SK-N-SH (cell line): ENCODE results near the gene C3orf20. TPM values are rescaled to one million over a fixed set of nuclear protein-coding genes. Genes with fewer than 3 reads are reported as not detected.

Source experiments
- CTCF ChIA-PET: fragments of 300-600, 350-600 bp; formaldehyde crosslinking; extraction: SDS; loops from one replicate; lab custom pipeline; 2021; lab: Yijun Ruan, JAX
- POLR2A ChIA-PET: fragments of 350-600 bp; sonication (Branson Sonifier 250); formaldehyde crosslinking; extraction: SDS; loops from one replicate; lab custom pipeline; 2020; ENCODE audit warnings: antibody characterized with exemption, inconsistent platforms; lab: Yijun Ruan, JAX
- DNase-seq: peaks from one replicate; pipeline ENCODE4 v3.0.0; 2012
- H2AFZ ChIP-seq: fragments of 200-600 bp; sonication (generic); 2 replicates; pipeline ENCODE4 v1.8.1; 2016; ENCODE audit warnings: antibody characterized with exemption, mild to moderate bottlenecking, low read depth
- H3F3A ChIP-seq: fragments of 200-600 bp; sonication (generic); replicated peaks from 2 replicates; pipeline ENCODE3; 2016; ENCODE audit warnings: antibody characterized with exemption, mild to moderate bottlenecking; ENCODE audit not compliant: insufficient read depth
- H3K27ac ChIP-seq, 2 experiments: fragments of 200-500 bp in 1 of 2; fragments of 200-600 bp in 1 of 2; sonication (Bioruptor generic) in 1 of 2; sonication (generic), shearing (Covaris generic) in 1 of 2; 2 replicates each; pipeline versions ENCODE4 v1.5.1 to v1.6.1; 2014 to 2016; ENCODE audit warnings: low read depth in 2 of 2, inconsistent platforms in 1 of 2, low read length in 1 of 2, mild to moderate bottlenecking in 1 of 2, mixed read lengths in 1 of 2
- H3K27me3 ChIP-seq: fragments of 200-600 bp; sonication (generic), shearing (Covaris generic); 2 replicates; pipeline ENCODE4 v1.6.1; 2016; ENCODE audit warnings: mixed run types; ENCODE audit not compliant: insufficient read depth
- H3K36me3 ChIP-seq, 2 experiments: fragments of 200-500 bp in 1 of 2; fragments of 200-600 bp in 1 of 2; sonication (Bioruptor generic) in 1 of 2; sonication (generic) in 1 of 2; replicated peaks in 1 of 2; 2 replicates each; pipeline versions ENCODE3 to v1.5.1; 2014 to 2016; ENCODE audit warnings: low read length in 1 of 2, mild to moderate bottlenecking in 1 of 2; ENCODE audit not compliant: insufficient read depth in 2 of 2, control insufficient read depth in 1 of 2
- H3K4me1 ChIP-seq, 2 experiments: fragments of 200-500 bp in 1 of 2; fragments of 200-600 bp in 1 of 2; sonication (Bioruptor generic) in 1 of 2; sonication (generic), shearing (Covaris generic) in 1 of 2; 2 replicates each; pipeline versions ENCODE4 v1.5.1 to v1.6.1; 2014 to 2016; ENCODE audit warnings: low read depth in 1 of 2, low read length in 1 of 2, mixed run types in 1 of 2; ENCODE audit not compliant: insufficient read depth in 2 of 2, control insufficient read depth in 1 of 2
- H3K4me2 ChIP-seq: fragments of 200-600 bp; sonication (generic), shearing (Covaris generic); 2 replicates; pipeline ENCODE4 v1.6.1; 2017; ENCODE audit warnings: mixed run types
- H3K4me3 ChIP-seq, 2 experiments: fragments of 200-500 bp in 1 of 2; fragments of 200-600 bp in 1 of 2; sonication (Bioruptor generic) in 1 of 2; sonication (generic), shearing (Covaris generic) in 1 of 2; 2 replicates each; pipeline versions ENCODE4 v1.5.1 to v1.8.1; 2014 to 2016; ENCODE audit warnings: low read depth in 2 of 2, inconsistent platforms in 1 of 2, low read length in 1 of 2, mild to moderate bottlenecking in 1 of 2, mixed read lengths in 1 of 2, moderate library complexity in 1 of 2
- H3K79me2 ChIP-seq: fragments of 200-600 bp; sonication (generic); 2 replicates; pipeline ENCODE4 v1.8.1; 2017; ENCODE audit warnings: mild to moderate bottlenecking; ENCODE audit not compliant: insufficient read depth
- H3K9ac ChIP-seq: fragments of 200-600 bp; sonication (generic); 2 replicates; pipeline ENCODE4 v1.6.1; 2017; ENCODE audit warnings: mixed run types
- H3K9me2 ChIP-seq: fragments of 200-600 bp; sonication (generic); 2 replicates; pipeline ENCODE4 v1.6.1; 2017; ENCODE audit warnings: mixed run types
- H3K9me3 ChIP-seq: fragments of 200-600 bp; sonication (generic); 2 replicates; pipeline ENCODE4 v1.6.1; 2017; ENCODE audit warnings: mixed run types, mild to moderate bottlenecking, moderate library complexity
- H4K20me1 ChIP-seq: fragments of 200-600 bp; sonication (generic); 2 replicates; pipeline ENCODE4 v1.6.1; 2017; ENCODE audit warnings: mild to moderate bottlenecking, mixed run types; ENCODE audit not compliant: insufficient read depth
- GABPA ChIP-seq: IDR thresholded peaks from 2 replicates; pipeline ENCODE4 v1.4.0; 2012; ENCODE audit warnings: low read depth, mild to moderate bottlenecking
- JUND ChIP-seq: IDR thresholded peaks from 2 replicates; pipeline ENCODE4 v1.4.0; 2012
- MXI1 ChIP-seq: IDR thresholded peaks from 2 replicates; pipeline ENCODE4 v1.6.1; 2012; ENCODE audit warnings: mild to moderate bottlenecking, low read depth, low read length, improper control_type of control experiment
- WGBS: methylation state at CpG from one replicate; pipeline ENCODE4 v1.1.6; 2017; ENCODE audit warnings: low lambda C conversion rate; 5-methylcytosine and 5-hydroxymethylcytosine counted together
- polyA plus RNA-seq, 3 experiments: library from polyadenylated mRNA; depleted of rRNA; stranded (reverse); fragments of >200 nt; gene quantifications; 2 replicates each; pipeline ENCODE4 v1.2.3, GENCODE V29; 2012
- TF ChIP-seq, protein P1 (sequence below): IDR thresholded peaks from 2 replicates; pipeline ENCODE4 v1.6.1; 2012; ENCODE audit warnings: mild to moderate bottlenecking, low read depth, low read length, moderate library complexity
- TF ChIP-seq, protein P2 (sequence below): fragments of 200-600 bp; sonication (generic); IDR thresholded peaks from 2 replicates; pipeline ENCODE4 v1.6.1; 2017; ENCODE audit warnings: antibody characterized with exemption, mild to moderate bottlenecking, moderate library complexity

C3orf20 gene
- polyA plus RNA-seq, 1 of the 3 experiments (the other 2 are of a cell fraction): not detected

DNA sequence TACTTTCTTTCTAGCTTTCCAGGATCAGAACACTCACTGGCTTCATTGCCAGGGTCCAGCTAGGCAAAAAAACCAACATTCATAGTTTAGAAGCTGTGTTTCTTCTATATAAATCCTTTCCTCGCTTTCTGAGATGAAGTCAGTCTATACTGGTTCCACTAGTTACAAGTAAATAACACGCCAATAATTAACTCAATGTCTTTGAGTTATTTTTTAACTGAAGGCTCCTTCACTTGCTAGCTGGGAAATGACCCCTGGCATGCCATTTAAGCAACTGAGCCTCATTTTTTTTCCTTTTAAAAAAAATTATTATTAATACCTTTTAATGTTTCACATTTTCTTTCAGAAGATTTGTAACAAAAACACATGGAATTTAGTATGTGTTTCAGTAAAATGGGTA, 25.5 kb upstream of the C3orf20 start:
- CTCF ChIA-PET: no interaction called here
- TF ChIP-seq GABPA: no peak
- TF ChIP-seq JUND: no peak
- TF ChIP-seq, protein P1, sequence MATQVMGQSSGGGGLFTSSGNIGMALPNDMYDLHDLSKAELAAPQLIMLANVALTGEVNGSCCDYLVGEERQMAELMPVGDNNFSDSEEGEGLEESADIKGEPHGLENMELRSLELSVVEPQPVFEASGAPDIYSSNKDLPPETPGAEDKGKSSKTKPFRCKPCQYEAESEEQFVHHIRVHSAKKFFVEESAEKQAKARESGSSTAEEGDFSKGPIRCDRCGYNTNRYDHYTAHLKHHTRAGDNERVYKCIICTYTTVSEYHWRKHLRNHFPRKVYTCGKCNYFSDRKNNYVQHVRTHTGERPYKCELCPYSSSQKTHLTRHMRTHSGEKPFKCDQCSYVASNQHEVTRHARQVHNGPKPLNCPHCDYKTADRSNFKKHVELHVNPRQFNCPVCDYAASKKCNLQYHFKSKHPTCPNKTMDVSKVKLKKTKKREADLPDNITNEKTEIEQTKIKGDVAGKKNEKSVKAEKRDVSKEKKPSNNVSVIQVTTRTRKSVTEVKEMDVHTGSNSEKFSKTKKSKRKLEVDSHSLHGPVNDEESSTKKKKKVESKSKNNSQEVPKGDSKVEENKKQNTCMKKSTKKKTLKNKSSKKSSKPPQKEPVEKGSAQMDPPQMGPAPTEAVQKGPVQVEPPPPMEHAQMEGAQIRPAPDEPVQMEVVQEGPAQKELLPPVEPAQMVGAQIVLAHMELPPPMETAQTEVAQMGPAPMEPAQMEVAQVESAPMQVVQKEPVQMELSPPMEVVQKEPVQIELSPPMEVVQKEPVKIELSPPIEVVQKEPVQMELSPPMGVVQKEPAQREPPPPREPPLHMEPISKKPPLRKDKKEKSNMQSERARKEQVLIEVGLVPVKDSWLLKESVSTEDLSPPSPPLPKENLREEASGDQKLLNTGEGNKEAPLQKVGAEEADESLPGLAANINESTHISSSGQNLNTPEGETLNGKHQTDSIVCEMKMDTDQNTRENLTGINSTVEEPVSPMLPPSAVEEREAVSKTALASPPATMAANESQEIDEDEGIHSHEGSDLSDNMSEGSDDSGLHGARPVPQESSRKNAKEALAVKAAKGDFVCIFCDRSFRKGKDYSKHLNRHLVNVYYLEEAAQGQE: no peak
- TF ChIP-seq, all 33 proteins: peak for 0
- no peak for DNase-seq
- H3K9me2 ChIP-seq: no peaks in the 10 kb centered on the region
- peaks cover 7 to 8% of the 10 kb centered on the region in 2 experiments for H3K36me3 ChIP-seq
- WGBS: 78% methylated on average over 2 of the region's 2 CpGs
- H3K27ac ChIP-seq: no peak overlapping the region
- no peaks in the 10 kb centered on the region for H3K27me3 ChIP-seq
- H4K20me1 ChIP-seq: no peaks in the 10 kb centered on the region
- no peak overlapping the region for H3K9ac ChIP-seq
- POLR2A ChIA-PET: no interaction called here
- H3K4me2 ChIP-seq: no peak overlapping the region
- H3K9me3 ChIP-seq: no peaks in the 10 kb centered on the region
- H3F3A ChIP-seq: peaks cover 4% of the 10 kb centered on the region
- peaks cover 14 to 16% of the 10 kb centered on the region in 2 experiments; a peak in 3 of 4 replicates for H3K4me1 ChIP-seq
- H2AFZ ChIP-seq: no peak overlapping the region
- no peak overlapping the region for H3K4me3 ChIP-seq
- H3K79me2 ChIP-seq: peaks cover 31% of the 10 kb centered on the region

DNA sequence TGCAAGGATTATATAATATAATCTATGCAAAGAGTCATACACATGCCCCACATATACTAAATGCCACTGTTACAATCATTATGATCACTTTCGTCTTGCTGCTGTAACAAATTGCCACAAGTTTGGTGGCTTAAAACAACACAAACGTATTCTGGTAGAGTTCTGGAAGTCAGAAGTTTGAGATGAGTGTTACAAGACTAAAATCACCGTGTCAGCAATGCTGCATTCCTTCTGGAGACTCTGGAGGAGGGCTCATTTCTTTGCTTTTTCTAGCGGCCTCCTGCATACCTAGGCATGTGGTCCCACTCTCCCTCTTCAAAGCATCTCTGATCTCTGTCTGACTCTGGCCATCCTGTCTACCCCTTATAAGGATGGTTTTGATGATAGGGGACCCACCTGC, 24.7 kb upstream of the C3orf20 start:
- no peaks in the 10 kb centered on the region for H4K20me1 ChIP-seq
- no peak for TF ChIP-seq MXI1
- TF ChIP-seq, protein P2, sequence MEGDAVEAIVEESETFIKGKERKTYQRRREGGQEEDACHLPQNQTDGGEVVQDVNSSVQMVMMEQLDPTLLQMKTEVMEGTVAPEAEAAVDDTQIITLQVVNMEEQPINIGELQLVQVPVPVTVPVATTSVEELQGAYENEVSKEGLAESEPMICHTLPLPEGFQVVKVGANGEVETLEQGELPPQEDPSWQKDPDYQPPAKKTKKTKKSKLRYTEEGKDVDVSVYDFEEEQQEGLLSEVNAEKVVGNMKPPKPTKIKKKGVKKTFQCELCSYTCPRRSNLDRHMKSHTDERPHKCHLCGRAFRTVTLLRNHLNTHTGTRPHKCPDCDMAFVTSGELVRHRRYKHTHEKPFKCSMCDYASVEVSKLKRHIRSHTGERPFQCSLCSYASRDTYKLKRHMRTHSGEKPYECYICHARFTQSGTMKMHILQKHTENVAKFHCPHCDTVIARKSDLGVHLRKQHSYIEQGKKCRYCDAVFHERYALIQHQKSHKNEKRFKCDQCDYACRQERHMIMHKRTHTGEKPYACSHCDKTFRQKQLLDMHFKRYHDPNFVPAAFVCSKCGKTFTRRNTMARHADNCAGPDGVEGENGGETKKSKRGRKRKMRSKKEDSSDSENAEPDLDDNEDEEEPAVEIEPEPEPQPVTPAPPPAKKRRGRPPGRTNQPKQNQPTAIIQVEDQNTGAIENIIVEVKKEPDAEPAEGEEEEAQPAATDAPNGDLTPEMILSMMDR: no peak
- H3K4me3 ChIP-seq: peak overlapping the region in 1 of 2 experiments; percentile 99; a peak in 2 of 4 replicates
- no peak overlapping the region for H3K27ac ChIP-seq
- peaks cover 31% of the 10 kb centered on the region for H3K79me2 ChIP-seq
- no peak overlapping the region; the same call in 1 of the 2 replicates for H2AFZ ChIP-seq
- ChIA-PET POLR2A (interaction anchor here (0.7 kb wide), 1 partner anchor 18 kb away, joined by 3 read pairs; no protein-coding TSS in a partner anchor), CTCF (interaction anchor here (0.7 kb wide), 1 partner anchor 563 kb away, joined by 3 read pairs; no protein-coding TSS in a partner anchor)
- H3K27me3 ChIP-seq: no peaks in the 10 kb centered on the region
- no peaks in the 10 kb centered on the region for H3K9me3 ChIP-seq
- H3K9ac ChIP-seq: no peak overlapping the region
- peaks cover 14 to 16% of the 10 kb centered on the region in 2 experiments; a peak in 3 of 4 replicates for H3K4me1 ChIP-seq
- no peaks in the 10 kb centered on the region for H3K9me2 ChIP-seq
- no peak for DNase-seq
- peaks cover 13 to 14% of the 10 kb centered on the region in 2 experiments for H3K36me3 ChIP-seq
- 98% methylated on average over 4 of the region's 4 CpGs for WGBS
- peak overlapping the region; percentile 73 for H3K4me2 ChIP-seq
- peaks cover 4% of the 10 kb centered on the region for H3F3A ChIP-seq
